Spleen (tissue), 11 donors: Measurements from ENCODE around the gene GLTP. TPM values are rescaled to one million over a fixed set of nuclear protein-coding genes. Genes with fewer than 3 reads are reported as not detected.

Source experiments
- DNase-seq: peaks from one replicate; pipeline ENCODE4 v3.0.0-alpha.2; 2020
- H3K27ac ChIP-seq, 8 donors: fragments of 200-600 bp; sonication (generic) in 7 of 8; 1 replicate in 4 of 8; 2 replicates in 4 of 8; pipeline versions ENCODE4 v1.5.0 to v1.8.0; 2016 to 2021; ENCODE audit warnings: inconsistent platforms in 4 of 8, mild to moderate bottlenecking in 4 of 8, moderate library complexity in 1 of 8
- H3K27me3 ChIP-seq, 7 donors: fragments of 200-600 bp; sonication (generic) in 6 of 7; replicated peaks in 1 of 7; 1 replicate in 4 of 7; 2 replicates in 3 of 7; pipeline versions ENCODE4 v1.5.0 to v1.8.0; 2016 to 2021; ENCODE audit warnings: inconsistent platforms in 3 of 7, mild to moderate bottlenecking in 1 of 7
- H3K36me3 ChIP-seq, 6 donors: fragments of 200-600 bp; sonication (generic) in 5 of 6; 1 replicate in 4 of 6; 2 replicates in 2 of 6; pipeline versions ENCODE4 v1.5.0 to v1.8.0; 2016 to 2021; ENCODE audit warnings: inconsistent platforms in 2 of 6
- H3K4me1 ChIP-seq, 6 donors: fragments of 200-600 bp; sonication (generic) in 5 of 6; 1 replicate in 3 of 6; 2 replicates in 3 of 6; pipeline versions ENCODE4 v1.5.0 to v1.8.0; 2016 to 2021; ENCODE audit warnings: inconsistent platforms in 3 of 6
- H3K4me3 ChIP-seq, 8 donors: fragments of 200-600 bp; sonication (generic) in 7 of 8; 1 replicate in 4 of 8; 2 replicates in 4 of 8; pipeline versions ENCODE4 v1.5.0 to v1.8.0; 2016 to 2021; ENCODE audit warnings: inconsistent platforms in 4 of 8, mild to moderate bottlenecking in 4 of 8, moderate library complexity in 2 of 8
- H3K9me3 ChIP-seq, 8 donors: fragments of 200-600 bp; sonication (generic) in 7 of 8; 1 replicate in 4 of 8; 2 replicates in 4 of 8; pipeline versions ENCODE4 v1.5.0 to v1.8.0; 2016 to 2021; ENCODE audit warnings: inconsistent platforms in 4 of 8
- POLR2A ChIP-seq, 3 donors: fragments of 450-650 bp; IDR thresholded peaks; one replicate each; pipeline ENCODE4 v1.5.1; 2017; ENCODE audit warnings: antibody characterized with exemption in 3 of 3, mild to moderate bottlenecking in 1 of 3
- POLR2AphosphoS5 ChIP-seq, 3 donors: sonication (generic); formaldehyde crosslinking; IDR thresholded peaks; one replicate each; pipeline ENCODE4 v1.5.1; 2017; ENCODE audit warnings: antibody characterized with exemption in 3 of 3
- WGBS, 5 donors: extraction: QIAGEN DNeasy Blood & Tissue Kit in 3 of 5; methylation state at CpG; one replicate each; pipeline versions ENCODE4 v1.1.5 to v1.1.7; 2013 to 2018; 5-methylcytosine and 5-hydroxymethylcytosine counted together
- intact Hi-C: fragments of 100-400 bp; cut with DNase I; formaldehyde crosslinking; loops from one replicate; pipeline ENCODE4 v1.15.0; 2023; ENCODE audit warnings: low total_unique reads
- polyA plus RNA-seq, 3 donors: library from polyadenylated mRNA; stranded (reverse); fragments of 200-250 nt; gene quantifications; one replicate each; pipeline ENCODE4 v1.2.1, GENCODE V29; 2013
- total RNA-seq, 7 donors: library from RNA; depleted of rRNA in 3 of 7; stranded (reverse); fragments of >200 nt in 3 of 7; fragmentation: NEBNext Ultra II Directional in 4 of 7; extraction: Animal tissue kit (Norgen Biotek cat#: 25700) in 4 of 7; gene quantifications; one replicate each; pipeline versions ENCODE4 v1.1.0 to v1.2.1, GENCODE V29; 2016 to 2021
- TF ChIP-seq, protein P1 (sequence below), 11 experiments: fragments of 200-600 bp in 7 of 11; fragments of 450-650 bp in 4 of 11; sonication (generic) in 4 of 11; IDR thresholded peaks in 8 of 11; conservative IDR thresholded peaks in 3 of 11; 1 replicate in 7 of 11; 2 replicates in 4 of 11; pipeline versions ENCODE4 v1.4.0 to v1.8.0; 2016 to 2021; ENCODE audit warnings: antibody characterized with exemption in 11 of 11, inconsistent platforms in 4 of 11, mild to moderate bottlenecking in 1 of 11
- donor health status: healthy with polysubstance abuse.
- donor health status: DM: no; HTN: no; CAD: no; lungs with moderate emphysema.
- donor health status: DM: no; HTN: no; CAD: no.
- donor health status: Bipolar disorder and iron deficiency.
- donor health status: healthy.
- donor health status: DM: no; HTN: no; CAD: no.
- donor health status: DM: yes; HTN: yes; CAD: no.

The GLTP gene
- total and polyA plus RNA-seq, 10 donors, result 25.6 to 45.5 (median 31.8) TPM

DNA sequence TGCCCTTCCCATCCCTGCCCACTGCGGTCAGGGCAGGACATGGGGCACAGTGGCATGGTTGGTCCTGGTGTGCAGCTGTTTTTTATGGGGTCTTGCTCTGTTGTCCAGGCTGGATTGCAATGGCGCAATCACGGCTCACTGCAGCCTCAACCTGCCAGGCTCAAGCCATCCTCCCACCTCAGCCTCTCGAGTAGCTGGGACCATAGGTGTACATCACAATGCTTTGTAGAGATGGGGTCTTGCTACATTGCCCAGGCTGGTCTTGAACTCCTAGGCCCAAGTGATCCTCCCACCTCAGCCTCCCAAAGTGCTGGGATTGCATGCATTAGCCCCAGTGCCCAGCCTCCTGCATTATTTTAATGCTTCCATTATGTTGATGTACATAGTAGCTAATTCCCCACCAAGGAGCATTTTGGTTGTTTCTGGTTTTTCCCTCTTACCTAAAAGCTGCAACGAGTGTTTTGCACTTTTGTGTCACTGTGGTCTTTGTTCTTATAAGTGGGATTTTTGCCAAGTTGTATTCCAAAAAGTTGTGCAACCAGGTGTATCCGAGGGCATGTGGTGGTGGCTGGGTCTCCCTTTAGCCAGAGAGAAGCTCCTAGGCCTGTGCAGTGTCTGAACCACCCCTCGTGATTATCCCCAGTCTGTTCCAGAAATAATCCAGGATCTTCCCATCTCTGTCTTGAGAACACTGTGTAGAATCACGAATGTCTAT, 30.1 kb upstream of the GLTP start:
- 79 to 98% (median 90%) methylated on average over 4 to 8 of the region's 8 CpGs for WGBS, 5 donors
- peaks cover 0 to 6% (median 0%) of the 10 kb centered on the region in 6 donors for H3K4me1 ChIP-seq
- TF ChIP-seq POLR2AphosphoS5 (IDR thresholded peaks at IDR 0.05) (no peak), POLR2A (IDR thresholded peaks at IDR 0.05) (no peak)
- TF ChIP-seq, protein P1, sequence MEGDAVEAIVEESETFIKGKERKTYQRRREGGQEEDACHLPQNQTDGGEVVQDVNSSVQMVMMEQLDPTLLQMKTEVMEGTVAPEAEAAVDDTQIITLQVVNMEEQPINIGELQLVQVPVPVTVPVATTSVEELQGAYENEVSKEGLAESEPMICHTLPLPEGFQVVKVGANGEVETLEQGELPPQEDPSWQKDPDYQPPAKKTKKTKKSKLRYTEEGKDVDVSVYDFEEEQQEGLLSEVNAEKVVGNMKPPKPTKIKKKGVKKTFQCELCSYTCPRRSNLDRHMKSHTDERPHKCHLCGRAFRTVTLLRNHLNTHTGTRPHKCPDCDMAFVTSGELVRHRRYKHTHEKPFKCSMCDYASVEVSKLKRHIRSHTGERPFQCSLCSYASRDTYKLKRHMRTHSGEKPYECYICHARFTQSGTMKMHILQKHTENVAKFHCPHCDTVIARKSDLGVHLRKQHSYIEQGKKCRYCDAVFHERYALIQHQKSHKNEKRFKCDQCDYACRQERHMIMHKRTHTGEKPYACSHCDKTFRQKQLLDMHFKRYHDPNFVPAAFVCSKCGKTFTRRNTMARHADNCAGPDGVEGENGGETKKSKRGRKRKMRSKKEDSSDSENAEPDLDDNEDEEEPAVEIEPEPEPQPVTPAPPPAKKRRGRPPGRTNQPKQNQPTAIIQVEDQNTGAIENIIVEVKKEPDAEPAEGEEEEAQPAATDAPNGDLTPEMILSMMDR (IDR thresholded peaks at IDR 0.05 in 8 of 11, conservative IDR thresholded peaks at IDR 0.05 in 3 of 11), result no peak
- H3K27ac ChIP-seq, result no peak overlapping the region
- intact Hi-C loops, result no loop called here
- H3K36me3 ChIP-seq, result peaks cover 0 to 100% (median 91%) of the 10 kb centered on the region in 6 donors
- H3K4me3 ChIP-seq, result no peak overlapping the region
- DNase-seq, result no peak
- H3K9me3 ChIP-seq, result no peaks in the 10 kb centered on the region
- no peaks in the 10 kb centered on the region for H3K27me3 ChIP-seq

DNA sequence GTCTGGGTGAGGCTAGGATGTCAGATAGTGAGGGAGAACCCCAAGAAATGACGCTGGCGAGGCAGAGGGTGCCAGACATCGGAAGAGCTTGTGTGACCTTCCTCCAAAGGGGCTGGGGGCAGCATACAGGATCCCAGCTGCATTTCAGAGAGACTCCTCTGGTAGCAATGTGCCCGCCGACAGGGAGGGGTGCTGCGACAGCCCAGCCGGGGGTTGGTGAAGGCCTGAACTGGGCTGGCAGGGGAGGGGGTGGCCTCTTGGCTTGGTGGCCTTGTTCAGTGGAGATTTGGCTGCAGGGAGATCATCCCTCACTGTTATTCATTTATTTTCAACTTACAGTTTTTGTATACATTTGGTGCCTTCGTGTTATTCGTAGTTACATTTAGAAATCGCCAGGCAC, 25.0 kb upstream of the GLTP start:
- no peaks in the 10 kb centered on the region for H3K27me3 ChIP-seq
- H3K4me3 ChIP-seq, result no peak overlapping the region
- DNase-seq, result no peak
- intact Hi-C loops, result no loop called here
- peaks cover 2 to 78% (median 75%) of the 10 kb centered on the region in 6 donors for H3K36me3 ChIP-seq
- peaks cover 6 to 29% (median 19%) of the 10 kb centered on the region in 6 donors for H3K4me1 ChIP-seq
- WGBS, 5 donors, result 91 to 97% (median 96%) methylated on average over 10 of the region's 10 CpGs
- no peaks in the 10 kb centered on the region for H3K9me3 ChIP-seq
- TF ChIP-seq, protein P1 (IDR thresholded peaks at IDR 0.05 in 8 of 11, conservative IDR thresholded peaks at IDR 0.05 in 3 of 11), result no peak
- no peak for TF ChIP-seq POLR2A (IDR thresholded peaks at IDR 0.05)
- peak in 1 of 3 donors; percentile 32 for TF ChIP-seq POLR2AphosphoS5 (IDR thresholded peaks at IDR 0.05)
- H3K27ac ChIP-seq, result no peak overlapping the region

DNA sequence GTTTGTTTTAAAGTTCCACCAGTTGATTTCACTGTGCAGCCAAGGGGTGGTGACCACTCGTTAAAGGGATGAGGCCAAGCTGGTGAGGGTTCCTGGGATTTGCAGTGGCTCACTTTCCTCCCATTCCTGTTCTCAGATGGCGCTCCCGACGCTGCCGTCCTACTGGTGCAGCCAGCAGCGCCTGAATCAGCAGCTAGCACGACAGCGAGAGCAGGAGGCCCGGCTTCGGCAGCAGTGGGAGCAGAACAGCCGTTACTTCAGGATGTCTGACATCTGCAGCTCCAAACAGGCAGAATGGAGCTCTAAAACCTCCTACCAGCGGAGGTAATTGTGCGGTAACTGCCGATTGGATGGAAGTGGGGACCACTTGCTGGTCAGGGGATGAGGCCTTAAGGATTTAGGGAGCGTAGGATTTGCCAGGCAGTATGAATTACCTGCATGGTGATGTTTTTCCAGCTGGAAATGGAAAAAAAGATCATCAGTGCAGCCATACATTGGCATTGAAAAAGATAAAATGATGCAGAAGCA, 22.6 kb upstream of the GLTP start:
- H3K9me3 ChIP-seq, result no peaks in the 10 kb centered on the region
- DNase-seq, result no peak
- H3K36me3 ChIP-seq, result peaks cover 2 to 57% (median 52%) of the 10 kb centered on the region in 6 donors
- intact Hi-C loops, result no loop called here
- no peak overlapping the region for H3K27ac ChIP-seq
- no peak overlapping the region for H3K4me3 ChIP-seq
- H3K4me1 ChIP-seq, result peaks cover 13 to 42% (median 31%) of the 10 kb centered on the region in 6 donors
- H3K27me3 ChIP-seq, result no peaks in the 10 kb centered on the region
- WGBS, 5 donors, result 85 to 95% (median 88%) methylated on average over 14 to 15 of the region's 15 CpGs
- TF ChIP-seq POLR2AphosphoS5 (IDR thresholded peaks at IDR 0.05) (no peak), POLR2A (IDR thresholded peaks at IDR 0.05) (no peak)
- TF ChIP-seq, protein P1 (IDR thresholded peaks at IDR 0.05 in 8 of 11, conservative IDR thresholded peaks at IDR 0.05 in 3 of 11), result no peak
